Esophagus (tissue), 2 donors: ENCODE data around the gene CETN3. TPM values are rescaled to one million over a fixed set of nuclear protein-coding genes. Genes with fewer than 3 reads are reported as not detected.
"Not testable (repeated sequence)": the region's sequence is repeated elsewhere in the genome, so short reads cannot be mapped to it uniquely, and the experiment has no call there.

ENCODE experiments used
- H3K27ac ChIP-seq, 2 donors: one replicate each; pipeline ENCODE4 v1.5.1; 2013; ENCODE audit warnings: low read depth in 2 of 2, mild to moderate bottlenecking in 2 of 2, inconsistent platforms in 1 of 2, low read length in 1 of 2, moderate library complexity in 1 of 2
- H3K27me3 ChIP-seq, 2 donors: one replicate each; pipeline ENCODE4 v1.6.1; 2013; ENCODE audit warnings: low read length in 2 of 2, control low read depth in 1 of 2, mild to moderate bottlenecking in 1 of 2; ENCODE audit not compliant: insufficient read depth in 2 of 2, control insufficient read depth in 1 of 2
- H3K36me3 ChIP-seq, 2 donors: one replicate each; pipeline ENCODE4 v1.6.1; 2013; ENCODE audit warnings: low read length in 1 of 2; ENCODE audit not compliant: control insufficient read depth in 2 of 2, insufficient read depth in 2 of 2
- H3K4me1 ChIP-seq, 2 donors: one replicate each; pipeline ENCODE4 v1.6.1; 2013; ENCODE audit warnings: low read length in 1 of 2; ENCODE audit not compliant: control insufficient read depth in 2 of 2, insufficient read depth in 2 of 2
- H3K4me3 ChIP-seq, 2 donors: one replicate each; pipeline ENCODE4 v1.5.1; 2013; ENCODE audit warnings: low read length in 2 of 2, mild to moderate bottlenecking in 2 of 2, low read depth in 1 of 2, moderate library complexity in 1 of 2
- H3K9me3 ChIP-seq, 2 donors: one replicate each; pipeline ENCODE4 v1.6.1; 2013; ENCODE audit warnings: mild to moderate bottlenecking in 2 of 2, low read depth in 1 of 2, low read length in 1 of 2, moderate library complexity in 1 of 2; ENCODE audit not compliant: control insufficient read depth in 2 of 2, insufficient read depth in 1 of 2
- WGBS, 2 donors: extraction: QIAGEN DNeasy Blood & Tissue Kit; methylation state at CpG; one replicate each; pipeline ENCODE4 v1.1.7; 2013; 5-methylcytosine and 5-hydroxymethylcytosine counted together
- polyA plus RNA-seq, 2 donors: library from polyadenylated mRNA; stranded (reverse); fragments of 200-250 nt; gene quantifications; one replicate each; pipeline ENCODE4 v1.2.3, GENCODE V29; 2013
- donor health status: healthy with polysubstance abuse.
- donor health status: Bipolar disorder and iron deficiency.

Gene CETN3
- polyA plus RNA-seq, 2 donors: 19.8 to 21.0 TPM

DNA sequence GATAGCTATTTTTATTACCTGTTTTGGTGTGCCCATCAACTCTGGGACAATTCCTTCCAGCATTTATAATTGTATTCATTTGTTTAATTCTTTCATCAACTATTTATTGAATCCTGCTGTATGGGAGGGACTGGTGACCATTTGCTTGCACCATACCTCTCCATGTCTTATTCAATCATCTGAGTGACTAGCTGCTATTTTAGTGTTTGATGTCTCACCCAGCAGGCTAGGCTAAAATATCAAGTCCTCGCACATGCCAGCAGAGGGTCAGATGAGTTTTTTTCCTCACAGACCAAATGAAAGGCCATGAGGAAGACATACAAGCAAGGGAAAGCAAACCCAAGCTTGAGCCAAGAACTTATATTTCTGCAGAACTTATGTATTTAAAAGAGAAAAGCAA, 63.9 kb downstream of the CETN3 start:
- no peaks in the 10 kb centered on the region for H3K9me3 ChIP-seq
- no peaks in the 10 kb centered on the region for H3K36me3 ChIP-seq
- H3K27ac ChIP-seq: no peak overlapping the region
- no peak overlapping the region for H3K4me3 ChIP-seq
- 66 to 73% methylated on average over 1 of the region's 1 CpG for WGBS, 2 donors
- H3K27me3 ChIP-seq: peaks cover 0 to 3% of the 10 kb centered on the region in 2 donors
- no peaks in the 10 kb centered on the region for H3K4me1 ChIP-seq

DNA sequence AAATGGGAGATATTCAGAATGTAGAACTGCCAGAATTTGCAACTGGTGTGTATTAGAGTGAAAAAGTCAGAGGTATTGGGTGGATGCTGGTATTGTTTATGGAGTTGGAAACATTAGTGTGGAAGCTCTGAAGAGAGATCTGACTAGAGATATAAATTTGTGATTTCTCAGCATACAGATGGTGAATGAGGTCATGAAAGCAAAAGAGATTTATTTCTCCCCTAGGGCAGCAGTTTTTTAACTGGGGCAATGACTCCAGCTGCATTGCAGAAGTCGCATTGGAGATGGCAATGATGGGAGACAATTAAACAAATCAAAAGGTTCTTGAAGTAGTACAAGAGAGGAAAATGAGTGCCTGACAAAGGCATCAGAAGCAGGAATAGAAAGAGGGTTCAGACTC, 64.9 kb downstream of the CETN3 start:
- no peaks in the 10 kb centered on the region for H3K36me3 ChIP-seq
- peaks cover 0 to 3% of the 10 kb centered on the region in 2 donors for H3K27me3 ChIP-seq
- no peak overlapping the region for H3K4me3 ChIP-seq
- H3K27ac ChIP-seq: no peak overlapping the region
- WGBS, 2 donors: 75 to 83% methylated on average over 1 of the region's 1 CpG
- no peaks in the 10 kb centered on the region for H3K4me1 ChIP-seq
- H3K9me3 ChIP-seq: no peaks in the 10 kb centered on the region

DNA sequence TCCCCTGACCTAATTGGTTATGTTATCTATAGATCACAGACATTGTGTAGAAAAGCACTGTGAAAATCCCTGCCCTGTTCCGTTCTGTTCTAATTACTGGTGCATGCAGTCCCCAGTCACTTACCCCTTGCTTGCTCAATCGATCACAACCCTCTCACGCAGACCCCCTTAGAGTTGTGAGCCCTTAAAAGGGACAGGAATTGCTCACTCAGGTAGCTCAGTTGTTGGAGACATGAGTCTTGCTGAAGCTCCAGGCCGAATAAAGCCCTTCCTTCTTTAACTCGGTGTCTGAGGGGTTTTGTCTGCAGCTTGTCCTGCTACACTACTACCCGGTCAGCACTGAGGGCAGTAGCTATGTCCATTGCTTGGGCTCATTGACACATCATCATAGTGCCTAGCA, 65.8 kb downstream of the CETN3 start:
- H3K27me3 ChIP-seq, H3K27ac ChIP-seq, H3K4me1 ChIP-seq, H3K36me3 ChIP-seq, H3K9me3 ChIP-seq, H3K4me3 ChIP-seq: not testable (repeated sequence)
- 83 to 87% methylated on average over 6 of the region's 6 CpGs for WGBS, 2 donors

GRCh38 chr5:90342576-90342975, 67.0 kb downstream of the CETN3 start:
- no peaks in the 10 kb centered on the region for H3K4me1 ChIP-seq
- H3K4me3 ChIP-seq: no peak overlapping the region
- 84 to 88% methylated on average over 6 of the region's 6 CpGs for WGBS, 2 donors
- H3K27me3 ChIP-seq: peaks cover 0 to 3% of the 10 kb centered on the region in 2 donors
- no peak overlapping the region for H3K27ac ChIP-seq
- no peaks in the 10 kb centered on the region for H3K9me3 ChIP-seq
- H3K36me3 ChIP-seq: no peaks in the 10 kb centered on the region

Other genes starting within 250 kb of the CETN3 start
- gene MBLAC2, start 65.0 kb upstream of the CETN3 start, polyA plus RNA-seq: 1 to 10 TPM; 1.5 to 2.6 TPM
- gene POLR3G, start 65.1 kb upstream of the CETN3 start, polyA plus RNA-seq: 1 to 10 TPM; 1.9 to 3.4 TPM
- gene LYSMD3, start 119.8 kb upstream of the CETN3 start, polyA plus RNA-seq: 1 to 10 TPM; 4.0 to 4.9 TPM
- gene ADGRV1, start 149.0 kb upstream of the CETN3 start, polyA plus RNA-seq: 1 to 10 TPM in 1 of 2 donors, under 1 TPM in 1; 0.82 to 1.6 TPM